PC-3 (cell line): ENCODE data around the gene GATAD2A. TPM values are rescaled to one million over a fixed set of nuclear protein-coding genes. Genes with fewer than 3 reads are reported as not detected.

Source experiments
- ATAC-seq: fragments of 200-7000 bp; cut with Tn5 transposase; 2 replicates; pipeline ENCODE4 v1.9.1; 2020; ENCODE audit warnings: mild to moderate bottlenecking, moderate library complexity
- BruUV-seq: library from RNA; stranded (reverse); fragments of 400-500 nt; replicated peaks from 2 replicates; lab custom pipeline; 2021; lab: Mats Ljungman, UMichigan
- CTCF ChIA-PET: fragments of 300-600 bp; sonication (Branson Sonifier 250); formaldehyde crosslinking; loops from one replicate; lab custom pipeline; 2022; ENCODE audit warnings: antibody characterized with exemption; lab: Charles Lee
- POLR2A ChIA-PET: fragments of 300-600 bp; sonication (Branson Sonifier 250); formaldehyde crosslinking; loops from one replicate; lab custom pipeline; 2022; ENCODE audit warnings: antibody characterized with exemption; ENCODE audit not compliant: unreplicated experiment; lab: Charles Lee
- DNase-seq: peaks from one replicate; pipeline ENCODE4 v3.0.0-alpha.2; 2015
- H2AFZ ChIP-seq: fragments of 300-600 bp; sonication (generic); 2 replicates; pipeline ENCODE4 v1.6.0; 2016; ENCODE audit warnings: antibody characterized with exemption, low read length
- H3F3A ChIP-seq: fragments of 300-600 bp; sonication (generic); one replicate; pipeline ENCODE4 v1.6.0; 2017; ENCODE audit warnings: antibody characterized with exemption, low read length, control low read depth, mild to moderate bottlenecking; ENCODE audit not compliant: unreplicated experiment
- H3K27ac ChIP-seq: fragments of 300-600 bp; sonication (generic); 2 replicates; pipeline ENCODE4 v1.5.1; 2016; ENCODE audit warnings: mild to moderate bottlenecking, low read length
- H3K27me3 ChIP-seq: fragments of 300-600 bp; sonication (generic); 2 replicates; pipeline ENCODE4 v1.6.1; 2016; ENCODE audit warnings: low read length, mixed read lengths
- H3K36me3 ChIP-seq: fragments of 300-600 bp; sonication (generic); 2 replicates; pipeline ENCODE4 v1.6.1; 2016; ENCODE audit warnings: low read depth, mixed run types, low read length, mixed read lengths
- H3K4me1 ChIP-seq: fragments of 300-600 bp; sonication (generic); 2 replicates; pipeline ENCODE4 v1.5.1; 2016; ENCODE audit warnings: low read length; ENCODE audit not compliant: insufficient read depth
- H3K4me2 ChIP-seq: fragments of 300-600 bp; sonication (generic); 2 replicates; pipeline ENCODE4 v1.6.0; 2016; ENCODE audit warnings: low read length
- H3K4me3 ChIP-seq: fragments of 300-600 bp; sonication (generic); 2 replicates; pipeline ENCODE4 v1.5.1; 2016; ENCODE audit warnings: mild to moderate bottlenecking, low read length, mixed read lengths
- H3K79me2 ChIP-seq: fragments of 300-600 bp; sonication (generic); 2 replicates; pipeline ENCODE4 v1.6.1; 2017; ENCODE audit warnings: low read length, mixed read lengths
- H3K9ac ChIP-seq: fragments of 300-600 bp; sonication (generic); 2 replicates; pipeline ENCODE4 v1.6.0; 2016; ENCODE audit warnings: mild to moderate bottlenecking, low read length
- H3K9me2 ChIP-seq: fragments of 300-600 bp; sonication (generic); replicated peaks from 2 replicates; pipeline ENCODE4 v1.6.1; 2016; ENCODE audit warnings: mixed run types, low read length, mixed read lengths
- H3K9me3 ChIP-seq: fragments of 300-600 bp; sonication (generic); 2 replicates; pipeline ENCODE4 v1.6.1; 2016; ENCODE audit warnings: low read length, mixed read lengths
- H4K20me1 ChIP-seq: fragments of 300-600 bp; sonication (generic); 2 replicates; pipeline ENCODE4 v1.6.1; 2016; ENCODE audit warnings: low read length, mixed read lengths
- CTCF ChIP-seq: fragments of 300-600 bp; sonication (generic); conservative IDR thresholded peaks from 2 replicates; pipeline ENCODE4 v1.5.1; 2017; ENCODE audit warnings: antibody characterized with exemption, low read depth, mild to moderate bottlenecking, low read length
- EZH2 ChIP-seq: fragments of 300-600 bp; sonication (generic); IDR thresholded peaks from one replicate; pipeline ENCODE4 v1.6.1; 2017; ENCODE audit warnings: antibody characterized with exemption, mild to moderate bottlenecking, low read length; ENCODE audit not compliant: unreplicated experiment
- EZH2phosphoT487 ChIP-seq: fragments of 300-600 bp; sonication (generic); IDR thresholded peaks from 2 replicates; pipeline ENCODE4 v1.6.1; 2018; ENCODE audit warnings: mild to moderate bottlenecking, antibody characterized with exemption, low read length, borderline replicate concordance
- intact Hi-C: fragments of 100-400 bp; cut with micrococcal nuclease; formaldehyde crosslinking; loops from 2 replicates; pipeline ENCODE4 v1.9.0; 2023
- total RNA-seq: library from RNA; depleted of rRNA; stranded (reverse); fragments of >200 nt; gene quantifications from 2 replicates; pipeline ENCODE4 v1.2.3, GENCODE V29; 2014

GATAD2A gene
- total RNA-seq, 1 experiment from 2014 or later = 104 TPM

- H3K4me2 ChIP-seq = peak overlapping the region; percentile 46
- H3K27me3 ChIP-seq = no peaks in the 10 kb centered on the region
- H3K36me3 ChIP-seq = no peaks in the 10 kb centered on the region
- intact Hi-C loops = loop anchor here (1.0 kb wide), 3 partner anchors 19 to 124 kb away; no protein-coding TSS in a partner anchor
- H3K4me3 ChIP-seq = no peak overlapping the region
- H3F3A ChIP-seq = peaks cover 3% of the 10 kb centered on the region
- H3K27ac ChIP-seq = 0 out of 2 replicates have a peak overlapping the region, but pooled peaks have one; percentile 12
- H3K79me2 ChIP-seq = no peaks in the 10 kb centered on the region
- no peaks in the 10 kb centered on the region for H4K20me1 ChIP-seq
- peak; percentile 73 for ATAC-seq
- no peaks in the 10 kb centered on the region for H3K9me3 ChIP-seq
- H3K9me2 ChIP-seq = no peaks in the 10 kb centered on the region
- no TSS peak for BruUV-seq
- TF ChIP-seq CTCF (peak; percentile 96), EZH2 (no peak)
- H2AFZ ChIP-seq = peak overlapping the region; percentile 82
- DNase-seq = peak; percentile 91
- peaks cover 18% of the 10 kb centered on the region for H3K4me1 ChIP-seq
- ChIA-PET CTCF (interaction anchor here (1.0 kb wide), 3 partner anchors 39 to 124 kb away, joined by 3 to 4 read pairs (median 3); partner anchors contain the start of gene GATAD2A), POLR2A (interaction anchor here (0.6 kb wide), 1 partner anchor 39 kb away, joined by 3 read pairs; the partner anchor contains the start of gene GATAD2A)
- no peak overlapping the region for H3K9ac ChIP-seq
These were observed 38.8 kb upstream of the GATAD2A start for GRCh38 chr19:19366434-19367396.

GRCh38 chr19:19368087-19368486, 37.4 kb upstream of the GATAD2A start:
- intact Hi-C loops = no loop called here
- H3K4me2 ChIP-seq = no peak overlapping the region
- no TSS peak for BruUV-seq
- TF ChIP-seq EZH2 (no peak), EZH2phosphoT487 (no peak), CTCF (no peak)
- ChIA-PET POLR2A (no interaction called here), CTCF (no interaction called here)
- ATAC-seq = no peak
- no peak overlapping the region for H3K4me3 ChIP-seq
- no peaks in the 10 kb centered on the region for H3K36me3 ChIP-seq
- no peaks in the 10 kb centered on the region for H3K27me3 ChIP-seq
- H3K9ac ChIP-seq = no peak overlapping the region
- H3K9me3 ChIP-seq = no peaks in the 10 kb centered on the region
- no peaks in the 10 kb centered on the region for H4K20me1 ChIP-seq
- H3K79me2 ChIP-seq = no peaks in the 10 kb centered on the region
- no peak overlapping the region for H2AFZ ChIP-seq
- DNase-seq = no peak
- H3K9me2 ChIP-seq = no peaks in the 10 kb centered on the region
- peaks cover 5% of the 10 kb centered on the region for H3F3A ChIP-seq
- peaks cover 25% of the 10 kb centered on the region for H3K4me1 ChIP-seq
- H3K27ac ChIP-seq = no peak overlapping the region
